KMS-11 (cell line): ENCODE measurements around the gene FAM181A.

ENCODE experiments used
- H2AFZ ChIP-seq: fragments of 200-600 bp; sonication (generic); 2 replicates; pipeline ENCODE4 v1.6.1; 2016; ENCODE audit warnings: antibody characterized with exemption, mixed run types, low read depth
- H3K27ac ChIP-seq: fragments of 200-600 bp; sonication (generic); 2 replicates; pipeline ENCODE4 v1.6.1; 2016; ENCODE audit warnings: mild to moderate bottlenecking, mixed run types
- H3K27me3 ChIP-seq: fragments of 200-600 bp; sonication (generic); 2 replicates; pipeline ENCODE4 v1.6.1; 2017; ENCODE audit warnings: mild to moderate bottlenecking, low read depth, mixed run types, moderate library complexity; ENCODE audit not compliant: insufficient read depth
- H3K36me3 ChIP-seq: fragments of 200-600 bp; sonication (generic); 2 replicates; pipeline ENCODE4 v1.6.1; 2017; ENCODE audit warnings: mild to moderate bottlenecking, mixed run types; ENCODE audit not compliant: insufficient read depth
- H3K4me1 ChIP-seq: fragments of 200-600 bp; sonication (generic); 2 replicates; pipeline ENCODE4 v1.6.1; 2016; ENCODE audit warnings: mild to moderate bottlenecking, low read depth, mixed run types; ENCODE audit not compliant: poor library complexity, severe bottlenecking
- H3K4me2 ChIP-seq: fragments of 200-600 bp; sonication (generic); 2 replicates; pipeline ENCODE4 v1.7.0; 2016; ENCODE audit warnings: mild to moderate bottlenecking, mixed run types
- H3K4me3 ChIP-seq: fragments of 200-600 bp; sonication (generic); IDR thresholded peaks from 2 replicates; pipeline ENCODE4 v1.6.1; 2017; ENCODE audit warnings: low read depth, low read length, mixed read lengths; ENCODE audit not compliant: insufficient read depth
- H3K79me2 ChIP-seq: fragments of 200-600 bp; sonication (generic); 2 replicates; pipeline ENCODE4 v1.6.1; 2016; ENCODE audit warnings: low read depth, mixed run types; ENCODE audit not compliant: insufficient read depth
- H3K9ac ChIP-seq: fragments of 200-600 bp; sonication (generic); 2 replicates; pipeline ENCODE4 v1.6.1; 2016; ENCODE audit warnings: mild to moderate bottlenecking, mixed run types
- H4K20me1 ChIP-seq: fragments of 200-600 bp; sonication (generic); 2 replicates; pipeline ENCODE4 v1.6.1; 2016; ENCODE audit warnings: mild to moderate bottlenecking, mixed run types; ENCODE audit not compliant: insufficient read depth
- CTCF ChIP-seq: fragments of 200-600 bp; sonication (generic); conservative IDR thresholded peaks from 2 replicates; pipeline ENCODE4 v1.6.1; 2017; ENCODE audit warnings: low read depth, mild to moderate bottlenecking, antibody characterized with exemption, low read length, moderate library complexity, mixed read lengths

The FAM181A gene

GRCh38 chr14:93949511-93950075 lies 22.4 kb downstream of the FAM181A start:
- TF ChIP-seq CTCF, result no peak
- no peaks in the 10 kb centered on the region for H3K79me2 ChIP-seq
- H2AFZ ChIP-seq, result no peak overlapping the region
- H4K20me1 ChIP-seq, result no peaks in the 10 kb centered on the region
- no peak overlapping the region for H3K27ac ChIP-seq
- peaks cover 6% of the 10 kb centered on the region for H3K4me1 ChIP-seq
- no peaks in the 10 kb centered on the region for H3K36me3 ChIP-seq
- H3K9ac ChIP-seq, result no peak overlapping the region
- no peak overlapping the region for H3K4me2 ChIP-seq
- no peak overlapping the region for H3K4me3 ChIP-seq
- H3K27me3 ChIP-seq, result no peaks in the 10 kb centered on the region

DNA sequence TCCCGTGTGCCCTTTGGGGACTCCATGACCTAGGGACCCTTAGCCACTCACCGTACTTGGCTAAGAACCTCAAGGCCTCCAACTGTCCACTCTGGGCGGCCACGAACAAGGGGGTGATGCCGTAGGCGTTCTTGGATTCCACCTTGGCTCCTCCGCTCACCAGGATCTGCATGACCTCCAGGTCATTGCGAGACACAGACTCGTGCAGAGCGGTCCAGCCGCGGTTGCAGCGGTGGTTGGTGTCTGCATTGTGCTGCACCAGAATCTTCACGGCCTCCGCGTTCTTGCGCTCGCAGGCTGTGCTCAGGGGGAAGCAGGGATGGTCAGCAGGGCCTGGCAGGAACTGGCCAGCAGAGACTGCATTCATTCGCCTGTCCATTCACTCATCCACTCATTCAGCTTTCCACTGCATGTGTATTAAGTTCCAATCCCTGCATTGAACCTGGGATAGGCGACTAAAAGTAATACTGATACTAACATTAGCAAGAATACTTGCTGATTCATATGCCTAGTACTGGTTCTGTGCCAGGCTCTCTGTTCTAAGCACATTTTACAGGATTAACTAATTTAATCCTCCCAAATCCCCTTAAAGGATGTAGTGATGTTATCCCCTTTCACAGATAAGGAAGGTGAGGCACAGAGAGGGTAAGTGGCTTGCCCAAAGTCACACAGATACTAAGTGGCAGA lies 23.9 kb downstream of the FAM181A start:
- no peak for TF ChIP-seq CTCF
- Histone ChIP-seq H3K79me2 (no peaks in the 10 kb centered on the region), H3K9ac (no peak overlapping the region), H3K27ac (no peak overlapping the region), H4K20me1 (no peaks in the 10 kb centered on the region), H2AFZ (no peak overlapping the region), H3K4me1 (peaks cover 20% of the 10 kb centered on the region), H3K36me3 (no peaks in the 10 kb centered on the region), H3K4me2 (no peak overlapping the region), H3K4me3 (no peak overlapping the region), H3K27me3 (no peaks in the 10 kb centered on the region)

DNA sequence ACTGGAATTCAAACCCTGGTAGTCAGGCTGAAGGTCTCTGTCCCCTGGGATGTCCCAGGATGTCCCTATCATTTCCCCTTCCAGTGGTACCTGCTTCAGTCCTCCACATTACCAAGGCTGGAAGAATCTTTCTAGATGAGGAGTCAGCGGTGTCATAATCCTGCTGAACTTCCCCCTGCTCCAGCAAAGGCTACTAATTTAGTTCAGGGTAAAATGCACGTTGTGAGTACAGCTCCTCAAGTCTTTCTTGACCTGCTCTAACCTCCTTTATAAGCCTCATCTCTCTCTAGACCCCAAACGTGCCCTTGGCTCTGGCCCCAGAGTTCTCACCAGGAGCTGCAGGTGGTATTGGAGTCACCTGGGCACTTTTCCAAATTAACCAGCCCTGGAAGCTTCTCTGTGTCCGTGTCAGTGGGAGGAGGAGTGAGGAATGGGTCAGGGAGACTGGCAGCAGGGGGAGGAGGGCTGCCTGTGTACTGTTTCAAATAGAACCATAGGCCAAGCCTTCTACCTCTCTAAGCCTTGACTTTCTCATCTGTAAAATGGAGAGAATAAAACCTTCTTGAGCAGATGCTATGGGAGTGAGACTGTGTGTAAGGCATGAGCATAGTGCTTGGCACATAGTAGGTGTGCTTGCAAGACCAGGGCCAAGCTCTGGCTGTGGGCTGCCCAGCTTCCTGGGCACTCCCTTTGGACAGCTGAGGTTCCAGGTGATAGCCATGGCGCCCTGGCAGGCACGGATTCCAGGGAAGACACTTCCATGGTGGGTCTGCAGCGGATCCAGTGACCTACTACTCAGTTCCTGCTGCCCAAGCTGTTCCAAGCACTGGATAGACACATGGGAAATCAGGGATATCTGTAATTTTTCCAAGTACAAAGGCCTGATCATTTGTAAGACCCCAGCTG lies 24.7 kb downstream of the FAM181A start:
- H4K20me1 ChIP-seq, result no peaks in the 10 kb centered on the region
- no peaks in the 10 kb centered on the region for H3K36me3 ChIP-seq
- H2AFZ ChIP-seq, result no peak overlapping the region
- no peak overlapping the region for H3K27ac ChIP-seq
- no peak overlapping the region for H3K9ac ChIP-seq
- peaks cover 28% of the 10 kb centered on the region for H3K4me1 ChIP-seq
- no peak overlapping the region for H3K4me2 ChIP-seq
- no peaks in the 10 kb centered on the region for H3K27me3 ChIP-seq
- TF ChIP-seq CTCF, result no peak
- H3K79me2 ChIP-seq, result no peaks in the 10 kb centered on the region
- no peak overlapping the region for H3K4me3 ChIP-seq

DNA sequence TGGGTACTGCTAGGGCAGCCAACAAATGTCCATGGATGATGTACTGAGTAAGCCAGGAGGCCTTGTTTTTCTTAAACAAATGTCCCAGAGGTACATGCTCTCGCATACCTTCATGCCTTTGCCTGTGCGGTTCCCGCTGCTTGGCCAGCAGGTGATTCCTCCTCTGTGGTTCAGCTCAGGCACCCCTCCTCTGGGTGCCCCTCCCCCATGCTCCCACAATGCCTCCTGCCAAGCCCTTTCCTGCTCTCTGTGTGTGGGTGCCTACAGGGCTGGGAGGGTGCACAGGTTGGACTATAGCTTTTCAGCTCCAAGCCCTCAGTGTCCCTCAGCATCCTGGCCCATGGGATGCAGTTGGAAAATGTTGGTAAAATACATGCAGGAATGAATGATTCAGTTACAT lies 25.7 kb downstream of the FAM181A start:
- Histone ChIP-seq H3K27ac (no peak overlapping the region), H4K20me1 (no peaks in the 10 kb centered on the region), H3K4me1 (peaks cover 37% of the 10 kb centered on the region), H3K4me3 (no peak overlapping the region), H3K9ac (no peak overlapping the region), H3K36me3 (no peaks in the 10 kb centered on the region), H3K27me3 (no peaks in the 10 kb centered on the region), H2AFZ (no peak overlapping the region), H3K4me2 (no peak overlapping the region), H3K79me2 (no peaks in the 10 kb centered on the region)
- no peak for TF ChIP-seq CTCF
